ENCODE results near the gene UBXN2A.

The UBXN2A gene

DNA sequence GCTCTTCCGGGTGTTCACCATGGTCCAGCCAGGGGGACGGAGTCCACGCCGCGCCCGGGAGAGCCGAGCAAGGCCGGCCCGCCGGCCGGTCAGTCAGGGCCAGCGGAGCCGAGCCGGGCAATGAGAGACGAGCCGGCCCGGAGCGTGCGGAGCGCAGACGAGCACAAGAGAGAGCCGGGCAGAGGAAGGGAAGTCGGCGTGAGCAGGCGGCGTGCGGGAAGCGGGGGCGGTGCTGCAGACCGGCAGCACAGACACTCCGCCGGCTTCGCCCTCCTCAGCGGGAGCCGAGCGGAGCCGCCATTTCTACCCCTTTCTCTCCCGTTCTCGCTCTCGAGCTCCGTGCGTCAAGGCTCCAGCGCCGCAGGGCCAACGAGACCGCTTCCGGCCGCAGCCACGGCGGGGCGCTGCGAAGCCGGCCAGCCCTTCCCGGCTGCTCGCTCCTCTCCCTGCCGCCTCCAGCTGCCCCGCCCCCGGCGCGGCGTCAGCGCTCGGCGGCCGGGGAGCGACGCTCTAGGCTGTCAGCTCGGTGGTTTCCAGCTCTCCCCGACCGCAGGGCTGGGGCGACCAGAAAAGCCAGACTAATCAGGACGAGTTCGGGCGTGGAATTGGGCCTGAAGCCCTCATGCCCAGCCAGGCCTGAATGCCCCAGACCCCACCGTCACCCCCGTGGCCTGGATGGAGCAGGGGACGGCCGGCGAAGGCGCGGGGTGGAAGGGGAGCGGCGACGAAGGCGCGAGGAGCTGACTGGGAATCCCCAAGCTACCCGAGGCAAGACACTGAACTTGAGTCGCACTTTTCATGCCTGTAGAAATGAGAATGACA, 13.3 kb upstream of the UBXN2A start, which contains the start of gene ATAD2B:
Gene ATAD2B, minus strand, starts transcription at position 374 of the 822 bp plus-strand sequence. Its CDS starts 353 bp downstream, at position 21.
- Histone ChIP-seq H3K79me2 (ENCODE audit: insufficient read depth, low read length) (peaks cover 36% of the 10 kb centered on the region), H4K20me1 (ENCODE audit: insufficient read depth, low read length) (no peaks in the 10 kb centered on the region), H3F3A (ENCODE audit: insufficient read depth, low read length) (no peaks in the 10 kb centered on the region), H3K4me1 (ENCODE audit: insufficient read depth, low read length, severe bottlenecking) (peaks cover 48% of the 10 kb centered on the region), H3K27me3 (ENCODE audit: insufficient read depth, low read length) (no peaks in the 10 kb centered on the region), H3K27ac (ENCODE audit: low read depth, low read length, poor library complexity, severe bottlenecking) (peak within 1 kb of the TSS; percentile 86), H3K9me3 (ENCODE audit: low read length) (no peaks in the 10 kb centered on the region), H2AFZ (ENCODE audit: low read length) (no peak within 1 kb of the TSS), H3K9me2 (ENCODE audit: low read depth, low read length) (no peaks in the 10 kb centered on the region), H3K4me2 (ENCODE audit: low read length) (peak within 1 kb of the TSS; percentile 78), H3K4me3 (ENCODE audit: low read depth, low read length, poor library complexity, severe bottlenecking) (peak within 1 kb of the TSS; percentile 73), H3K9ac (ENCODE audit: low read length) (peak within 1 kb of the TSS; percentile 89), H3K36me3 (ENCODE audit: insufficient read depth, low read length) (no peaks in the 10 kb centered on the region)
- TF ChIP-seq, protein P1, sequence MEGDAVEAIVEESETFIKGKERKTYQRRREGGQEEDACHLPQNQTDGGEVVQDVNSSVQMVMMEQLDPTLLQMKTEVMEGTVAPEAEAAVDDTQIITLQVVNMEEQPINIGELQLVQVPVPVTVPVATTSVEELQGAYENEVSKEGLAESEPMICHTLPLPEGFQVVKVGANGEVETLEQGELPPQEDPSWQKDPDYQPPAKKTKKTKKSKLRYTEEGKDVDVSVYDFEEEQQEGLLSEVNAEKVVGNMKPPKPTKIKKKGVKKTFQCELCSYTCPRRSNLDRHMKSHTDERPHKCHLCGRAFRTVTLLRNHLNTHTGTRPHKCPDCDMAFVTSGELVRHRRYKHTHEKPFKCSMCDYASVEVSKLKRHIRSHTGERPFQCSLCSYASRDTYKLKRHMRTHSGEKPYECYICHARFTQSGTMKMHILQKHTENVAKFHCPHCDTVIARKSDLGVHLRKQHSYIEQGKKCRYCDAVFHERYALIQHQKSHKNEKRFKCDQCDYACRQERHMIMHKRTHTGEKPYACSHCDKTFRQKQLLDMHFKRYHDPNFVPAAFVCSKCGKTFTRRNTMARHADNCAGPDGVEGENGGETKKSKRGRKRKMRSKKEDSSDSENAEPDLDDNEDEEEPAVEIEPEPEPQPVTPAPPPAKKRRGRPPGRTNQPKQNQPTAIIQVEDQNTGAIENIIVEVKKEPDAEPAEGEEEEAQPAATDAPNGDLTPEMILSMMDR (IDR thresholded peaks at IDR 0.05; ENCODE audit: low read length) = peak; percentile 82
- TF ChIP-seq EZH2 (IDR thresholded peaks at IDR 0.05; ENCODE audit: borderline replicate concordance, low read length) = no peak

DNA sequence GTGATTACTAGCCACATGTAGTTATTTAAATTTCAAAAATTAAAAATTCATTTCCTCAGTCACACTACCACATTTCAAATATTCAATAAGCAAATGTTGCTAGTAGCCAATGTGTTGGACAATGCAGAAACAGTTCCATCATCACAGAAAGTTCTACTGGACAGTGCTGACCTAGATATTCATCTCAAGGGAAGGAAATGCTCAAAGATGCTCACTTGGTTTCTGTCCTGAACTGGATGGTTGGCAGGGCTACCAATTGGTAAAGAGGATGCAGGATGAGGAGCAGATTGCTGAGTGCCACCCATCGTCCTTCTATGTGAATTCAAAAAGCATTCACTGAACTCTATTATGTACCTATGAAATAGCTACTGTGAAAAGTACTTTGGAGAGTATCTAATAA, 6.0 kb upstream of the UBXN2A start:
- no peaks in the 10 kb centered on the region for H4K20me1 ChIP-seq (ENCODE audit: insufficient read depth, low read length)
- H3K9ac ChIP-seq (ENCODE audit: low read length) = no peak overlapping the region
- H3K9me2 ChIP-seq (ENCODE audit: low read depth, low read length) = no peaks in the 10 kb centered on the region
- no peaks in the 10 kb centered on the region for H3K79me2 ChIP-seq (ENCODE audit: insufficient read depth, low read length)
- H3K36me3 ChIP-seq (ENCODE audit: insufficient read depth, low read length) = no peaks in the 10 kb centered on the region
- no peaks in the 10 kb centered on the region for H3F3A ChIP-seq (ENCODE audit: insufficient read depth, low read length)
- TF ChIP-seq EZH2 (IDR thresholded peaks at IDR 0.05; ENCODE audit: borderline replicate concordance, low read length) = no peak
- no peak overlapping the region for H3K27ac ChIP-seq (ENCODE audit: low read depth, low read length, poor library complexity, severe bottlenecking)
- no peaks in the 10 kb centered on the region for H3K9me3 ChIP-seq (ENCODE audit: low read length)
- no peak overlapping the region for H3K4me2 ChIP-seq (ENCODE audit: low read length)
- H3K27me3 ChIP-seq (ENCODE audit: insufficient read depth, low read length) = no peaks in the 10 kb centered on the region
- no peak overlapping the region for H2AFZ ChIP-seq (ENCODE audit: low read length)
- H3K4me3 ChIP-seq (ENCODE audit: low read depth, low read length, poor library complexity, severe bottlenecking) = no peak overlapping the region
- H3K4me1 ChIP-seq (ENCODE audit: insufficient read depth, low read length, severe bottlenecking) = peaks cover 5% of the 10 kb centered on the region

DNA sequence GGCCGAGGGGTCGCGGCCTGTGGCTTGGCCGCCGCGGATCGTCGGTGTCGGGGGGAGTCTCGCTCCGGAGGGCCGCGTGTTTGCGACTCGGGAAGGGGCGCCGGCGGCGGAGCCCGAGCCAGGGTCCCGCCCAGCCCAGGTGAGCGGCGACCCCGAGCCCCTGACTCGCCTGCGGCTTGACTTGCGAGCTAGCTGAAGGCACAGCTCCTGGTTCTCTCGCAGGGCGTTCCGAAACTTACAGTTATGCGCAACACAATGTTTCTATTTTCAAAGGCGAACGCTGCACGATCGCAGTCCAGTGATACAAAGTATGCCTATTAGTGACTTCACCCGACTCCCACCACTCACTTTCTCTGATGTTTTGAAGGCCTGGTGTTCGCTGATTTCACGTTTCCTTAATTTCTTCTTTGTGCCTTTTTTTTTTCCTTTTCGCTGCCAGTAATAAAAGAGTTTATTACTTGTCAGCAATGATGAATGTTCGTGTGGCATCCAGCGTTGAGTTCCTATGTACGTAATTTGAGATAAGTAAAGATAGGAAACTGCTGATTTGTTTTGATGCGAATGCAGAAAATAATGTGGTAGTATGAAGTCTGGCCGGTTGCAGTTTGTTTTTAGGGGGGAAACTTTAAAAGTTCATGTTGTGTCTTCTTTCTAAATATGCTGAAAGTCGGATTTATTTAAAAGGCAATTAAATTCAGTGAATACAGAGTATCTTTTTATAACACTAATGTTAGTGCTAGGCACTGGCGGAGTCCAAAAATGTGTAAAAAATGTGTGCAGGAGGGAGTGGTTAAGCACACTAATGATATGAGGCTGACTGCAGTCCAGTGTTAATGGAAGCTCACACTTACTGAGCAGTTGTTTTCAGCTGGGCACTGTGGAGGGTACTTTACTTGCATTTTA, 706 bp downstream of the UBXN2A start:
- TF ChIP-seq EZH2 (IDR thresholded peaks at IDR 0.05; ENCODE audit: borderline replicate concordance, low read length) = no peak
- TF ChIP-seq, protein P1 (IDR thresholded peaks at IDR 0.05; ENCODE audit: low read length) = no peak
- Histone ChIP-seq H3K4me3 (ENCODE audit: low read depth, low read length, poor library complexity, severe bottlenecking) (peak overlapping the region; percentile 81), H3K4me1 (ENCODE audit: insufficient read depth, low read length, severe bottlenecking) (peaks cover 24% of the 10 kb centered on the region), H3K36me3 (ENCODE audit: insufficient read depth, low read length) (no peaks in the 10 kb centered on the region), H3F3A (ENCODE audit: insufficient read depth, low read length) (no peaks in the 10 kb centered on the region), H4K20me1 (ENCODE audit: insufficient read depth, low read length) (no peaks in the 10 kb centered on the region), H3K4me2 (ENCODE audit: low read length) (peak overlapping the region; percentile 85), H3K9me2 (ENCODE audit: low read depth, low read length) (no peaks in the 10 kb centered on the region), H3K27me3 (ENCODE audit: insufficient read depth, low read length) (no peaks in the 10 kb centered on the region), H3K9me3 (ENCODE audit: low read length) (no peaks in the 10 kb centered on the region), H3K27ac (ENCODE audit: low read depth, low read length, poor library complexity, severe bottlenecking) (peak overlapping the region; percentile 76), H3K9ac (ENCODE audit: low read length) (peak overlapping the region; percentile 77), H3K79me2 (ENCODE audit: insufficient read depth, low read length) (peaks cover 30% of the 10 kb centered on the region), H2AFZ (ENCODE audit: low read length) (no peak overlapping the region)

Data from OCI-LY1 (cell line).